HG03108 (cell line): ENCODE results near the gene ZFYVE16.
"Not testable (repeated sequence)": the region's sequence is repeated elsewhere in the genome, so short reads cannot be mapped to it uniquely, and the experiment has no call there.

Experiments used
- ATAC-seq: cut with Tn5 transposase; IDR thresholded peaks from one replicate; pipeline ENCODE4 v1.9.1; 2021; ENCODE audit warnings: moderate library complexity; ENCODE audit not compliant: unreplicated experiment

ZFYVE16 gene

GRCh38 chr5:80407735-80408483 is at the start of gene ZFYVE16:
TSS of gene ZFYVE16 (plus strand) at chr5:80408064. CDS start at chr5:80434148, 26,084 bp downstream.
- ATAC-seq: peak; percentile 84

GRCh38 chr5:80360914-80361444 is 46.9 kb upstream of the ZFYVE16 start:
- no peak for ATAC-seq

DNA sequence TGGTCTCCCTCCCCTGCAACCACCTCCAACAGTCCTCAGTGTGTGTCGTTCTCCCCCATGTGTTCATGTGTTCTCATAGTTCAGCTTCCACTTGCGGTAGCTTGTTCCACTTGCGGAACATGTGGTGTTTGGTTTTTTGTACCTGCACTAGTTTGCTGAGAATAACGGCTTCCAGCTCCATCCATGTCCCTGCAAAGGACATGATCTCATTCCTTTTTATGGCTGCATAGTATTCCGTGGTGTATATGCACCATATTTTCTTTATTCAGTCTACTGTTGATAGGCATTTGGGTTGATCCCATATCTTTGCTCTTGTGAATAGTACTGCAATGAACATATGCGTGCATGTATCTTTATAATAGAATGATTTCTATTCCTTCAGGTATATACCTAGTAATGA is 43.0 kb upstream of the ZFYVE16 start:
- no peak for ATAC-seq

DNA sequence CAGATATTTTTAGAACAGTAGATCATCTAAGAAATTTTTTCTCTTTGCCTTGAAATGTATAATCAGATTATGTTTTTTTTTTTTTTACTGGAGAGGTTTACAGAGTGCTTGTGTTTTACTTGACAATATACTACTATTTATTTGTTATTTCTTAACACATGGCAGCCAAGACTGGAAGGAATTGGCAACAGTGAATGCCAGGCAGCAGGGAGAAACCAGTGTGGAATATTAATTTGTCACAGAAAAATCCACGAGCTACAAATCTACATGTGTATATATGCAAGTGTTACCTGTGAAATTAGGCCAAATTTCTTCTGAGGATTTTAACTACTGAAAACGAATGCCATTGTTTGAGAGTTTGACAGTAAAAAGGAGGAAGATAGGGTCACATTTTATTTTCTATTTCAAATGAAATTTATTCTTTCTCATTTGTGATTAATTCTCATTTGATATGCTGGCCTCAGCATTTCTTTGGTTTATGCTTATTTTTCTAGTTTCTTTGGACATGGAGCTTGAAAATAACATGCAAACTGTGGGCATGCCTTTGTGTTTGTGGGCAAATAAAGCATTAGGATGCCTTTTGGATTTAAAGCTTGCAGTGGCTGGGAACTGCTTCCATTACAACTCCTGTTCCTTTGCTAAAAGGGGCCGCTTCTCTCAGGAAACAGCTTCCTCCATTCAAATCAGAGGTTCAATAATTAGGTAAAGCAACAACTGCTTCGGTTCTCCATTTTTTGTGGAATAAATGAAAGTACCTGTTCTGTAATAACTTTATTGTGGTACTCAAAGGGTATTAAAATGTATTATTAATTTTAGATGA is 39.0 kb upstream of the ZFYVE16 start:
- no peak for ATAC-seq

- no peak for ATAC-seq
Measured at GRCh38 chr5:80369521-80369920, 38.3 kb upstream of the ZFYVE16 start.

- no peak for ATAC-seq
Measured at GRCh38 chr5:80370390-80370789, 37.5 kb upstream of the ZFYVE16 start.

DNA sequence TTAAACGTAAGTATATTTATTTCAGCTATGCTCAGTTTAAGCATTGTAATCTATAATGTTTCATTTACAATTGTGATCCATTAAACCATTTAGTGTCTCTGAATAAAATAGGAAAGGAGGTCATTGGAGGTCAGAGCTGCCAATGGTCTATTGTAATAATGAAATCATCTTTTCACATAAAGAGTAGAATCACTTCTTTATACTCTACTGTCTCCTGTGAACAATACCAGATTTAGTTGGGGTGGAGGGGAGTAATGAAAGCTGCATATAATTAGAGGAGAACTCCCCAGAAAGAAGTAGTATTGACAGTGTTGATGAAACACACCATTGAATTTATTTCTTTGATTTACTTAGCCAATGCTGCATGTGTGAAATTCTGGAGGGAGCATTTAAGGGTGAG is 35.1 kb upstream of the ZFYVE16 start:
- ATAC-seq: no peak

DNA sequence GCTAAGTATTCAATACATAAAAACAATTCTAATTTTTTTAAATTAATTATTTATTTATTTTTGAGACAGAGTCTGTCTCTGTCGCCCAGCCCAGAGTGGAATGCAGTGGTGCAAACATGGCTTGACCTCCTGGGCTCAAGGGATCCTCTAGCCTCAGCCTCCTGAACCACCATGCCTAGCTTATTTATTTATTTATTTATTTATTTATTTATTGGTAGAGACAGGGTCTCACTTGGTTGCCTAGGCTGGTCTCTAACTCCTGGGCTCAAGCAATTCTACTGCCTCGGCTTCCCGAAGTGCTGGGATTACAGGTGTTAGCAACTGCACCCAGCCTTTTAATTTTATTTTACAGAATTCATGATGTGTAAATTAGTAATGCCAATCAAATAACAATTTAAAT is 33.7 kb upstream of the ZFYVE16 start:
- no peak for ATAC-seq

- no peak for ATAC-seq
Measured at GRCh38 chr5:80376557-80376956, 31.3 kb upstream of the ZFYVE16 start.

GRCh38 chr5:80382488-80382887 is 25.4 kb upstream of the ZFYVE16 start:
- ATAC-seq: no peak

GRCh38 chr5:80387063-80387768 is 20.6 kb upstream of the ZFYVE16 start:
- ATAC-seq: peak; percentile 56

DNA sequence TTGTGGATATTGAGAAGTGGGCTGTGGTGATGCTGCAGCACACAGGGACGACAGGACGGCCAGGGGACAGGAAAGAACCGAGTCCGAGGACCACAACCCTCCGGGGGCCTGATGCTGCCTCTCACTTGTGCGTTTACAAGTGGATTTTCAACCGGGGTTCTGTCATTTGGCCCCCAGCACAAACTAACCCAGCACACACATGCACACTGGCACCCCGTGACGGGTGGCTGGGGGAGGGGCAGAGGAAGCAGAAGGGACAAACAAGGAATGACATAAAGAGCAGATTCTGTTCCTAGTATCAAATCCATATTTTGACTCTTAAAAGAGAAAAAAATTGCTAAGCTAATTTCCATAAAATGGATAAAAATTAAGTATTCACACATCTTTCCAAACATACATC is 18.3 kb upstream of the ZFYVE16 start:
- ATAC-seq: no peak

GRCh38 chr5:80390413-80390812 is 17.5 kb upstream of the ZFYVE16 start:
- ATAC-seq: not testable (repeated sequence)

DNA sequence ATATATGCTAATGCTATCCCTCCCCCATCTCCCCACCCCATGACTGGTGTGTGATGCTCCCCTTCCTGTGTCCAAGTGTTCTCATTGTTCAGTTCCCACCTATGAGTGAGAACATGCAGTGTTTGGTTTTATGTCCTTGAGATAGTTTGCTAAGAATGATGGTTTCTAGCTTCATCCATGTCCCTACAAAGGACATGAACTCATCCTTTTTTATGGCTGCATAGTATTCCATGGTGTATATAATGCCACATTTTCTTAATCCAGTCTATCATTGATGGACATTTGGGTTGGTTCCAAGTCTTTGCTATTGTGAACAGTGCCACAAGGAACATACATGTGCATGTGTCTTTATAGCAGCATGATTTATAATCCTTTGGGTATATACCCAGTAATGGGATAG is 16.6 kb upstream of the ZFYVE16 start:
- not testable (repeated sequence) for ATAC-seq

- peak; percentile 78 for ATAC-seq
Measured at GRCh38 chr5:80399526-80400239, 8.2 kb upstream of the ZFYVE16 start.

GRCh38 chr5:80400368-80400767 is 7.5 kb upstream of the ZFYVE16 start:
- ATAC-seq: not testable (repeated sequence)

DNA sequence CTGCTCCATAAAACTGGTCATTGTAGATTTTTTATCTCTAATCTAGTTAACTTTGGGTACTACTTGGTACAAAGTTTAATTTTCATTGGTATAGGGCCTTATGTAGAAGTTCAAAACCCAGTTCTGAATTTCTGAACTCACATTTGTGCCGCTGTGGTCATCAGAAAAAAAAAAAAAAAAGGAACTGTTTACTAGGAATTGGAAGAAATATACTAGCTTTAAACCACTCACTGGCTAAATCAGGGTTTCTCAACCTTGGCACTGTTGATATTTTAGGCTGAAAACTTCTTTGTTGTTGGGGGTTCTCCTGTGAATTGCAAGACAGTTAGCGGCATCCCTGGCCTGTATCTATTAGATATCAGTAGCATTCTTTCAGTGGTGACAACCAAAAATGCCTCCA is 4.1 kb upstream of the ZFYVE16 start:
- no peak for ATAC-seq

DNA sequence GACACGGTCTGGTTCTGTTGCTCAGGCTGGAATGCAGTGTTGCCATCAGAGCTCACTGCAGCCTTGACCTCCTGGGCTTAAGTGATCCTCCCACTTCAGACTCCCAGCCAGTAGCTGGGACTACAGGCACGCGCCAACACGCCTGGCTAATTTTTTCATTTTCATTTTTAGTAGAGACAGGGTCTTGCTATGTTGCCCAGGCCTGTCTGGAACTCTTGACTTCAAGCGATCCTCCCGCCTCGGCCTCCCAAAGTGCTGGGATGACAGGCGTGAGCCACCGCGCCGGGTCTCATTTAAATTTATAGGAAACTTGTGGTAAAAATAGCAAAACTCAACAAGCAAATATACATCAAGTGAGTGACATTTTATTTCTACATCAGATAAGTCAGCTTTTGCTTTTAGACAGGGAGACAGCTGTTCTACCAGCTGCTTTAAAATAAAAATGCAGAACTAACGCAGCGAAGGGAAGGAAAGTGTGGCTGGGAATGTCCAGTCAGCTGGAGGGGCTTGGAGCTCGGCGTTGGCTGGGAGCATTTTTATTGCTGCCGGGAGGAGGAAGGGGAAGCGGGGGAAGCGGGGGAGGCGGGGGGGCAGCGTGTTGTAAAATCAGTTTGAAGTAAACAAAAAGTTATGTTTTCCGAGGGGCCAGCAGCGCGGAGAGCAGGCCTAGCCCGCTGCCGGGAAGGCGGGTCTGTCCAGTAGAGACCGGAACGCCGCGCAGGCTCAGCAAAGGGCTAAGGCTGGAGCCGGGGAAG is 707 bp upstream of the ZFYVE16 start:
- peak; percentile 32 for ATAC-seq

- peak; percentile 53 for ATAC-seq
Measured at GRCh38 chr5:80408484-80409366, 861 bp downstream of the ZFYVE16 start.
